ENCODE results near the gene C16orf96.
A peak's percentile ranks its signal among the peaks of the same experiment; 100 is the strongest.

C16orf96 gene

DNA sequence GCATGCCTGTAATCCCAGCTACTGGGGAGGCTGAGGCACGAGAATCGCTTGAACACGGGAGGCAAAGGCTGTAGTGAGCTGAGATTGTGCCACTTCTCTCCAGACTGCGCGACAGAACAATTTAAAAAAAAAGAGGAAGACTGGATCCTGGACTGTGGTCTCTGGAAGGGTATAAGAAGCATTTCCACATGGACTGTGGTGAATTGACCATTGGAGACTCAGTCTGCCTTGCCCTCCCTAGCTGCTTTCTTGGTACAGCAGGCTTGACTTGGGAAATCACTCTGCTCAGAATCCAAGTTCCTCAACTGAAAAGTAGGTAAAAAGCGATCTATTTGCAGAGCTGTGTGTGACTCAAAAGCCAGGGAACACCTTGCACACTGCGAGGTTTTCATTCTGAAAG lies 67.5 kb downstream of the C16orf96 start:
- DNase-seq, result no peak

GRCh38 chr16:4624015-4624826 lies 68.1 kb downstream of the C16orf96 start, which contains the start of gene MGRN1:
MGRN1 (plus strand) TSS chr16:4624826; CDS start chr16:4624961, 135 bp downstream.
- peak; percentile 100 for DNase-seq

- peak; percentile 76 for DNase-seq
These were observed 68.9 kb downstream of the C16orf96 start for GRCh38 chr16:4624827-4625559.

DNA sequence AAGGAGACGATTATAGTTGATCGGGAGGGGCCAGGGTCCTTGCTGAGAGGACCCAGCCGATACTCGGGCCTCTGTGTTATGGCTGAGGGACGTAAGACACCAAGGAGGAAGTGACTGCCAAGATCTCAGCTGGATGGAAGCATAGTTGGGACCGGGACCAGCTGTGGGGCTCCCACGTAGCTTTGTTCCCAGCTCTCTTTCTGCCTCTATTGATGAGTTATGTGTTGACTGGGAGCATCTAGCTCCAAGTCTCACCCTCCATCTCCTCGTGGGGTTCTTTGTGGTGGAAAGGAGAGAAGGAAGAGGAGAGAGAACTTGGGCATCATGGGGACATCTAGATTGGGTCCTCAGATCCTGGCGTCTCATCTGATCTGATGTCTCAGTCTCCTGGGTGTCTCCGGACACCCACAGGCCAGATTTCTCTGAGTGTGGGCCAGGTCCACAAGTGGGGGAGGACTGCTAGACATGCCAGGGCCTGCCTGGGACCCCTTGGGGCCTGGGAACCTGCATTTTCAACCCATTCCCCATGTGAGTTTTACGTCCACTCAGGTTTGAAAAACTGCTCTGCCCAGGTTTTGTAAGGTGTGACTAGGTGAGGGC lies 69.5 kb downstream of the C16orf96 start:
- no peak for DNase-seq

- DNase-seq, result no peak
These were observed 70.3 kb downstream of the C16orf96 start for GRCh38 chr16:4626396-4626795.

- no peak for DNase-seq
These were observed 72.1 kb downstream of the C16orf96 start for GRCh38 chr16:4628283-4628682.

DNA sequence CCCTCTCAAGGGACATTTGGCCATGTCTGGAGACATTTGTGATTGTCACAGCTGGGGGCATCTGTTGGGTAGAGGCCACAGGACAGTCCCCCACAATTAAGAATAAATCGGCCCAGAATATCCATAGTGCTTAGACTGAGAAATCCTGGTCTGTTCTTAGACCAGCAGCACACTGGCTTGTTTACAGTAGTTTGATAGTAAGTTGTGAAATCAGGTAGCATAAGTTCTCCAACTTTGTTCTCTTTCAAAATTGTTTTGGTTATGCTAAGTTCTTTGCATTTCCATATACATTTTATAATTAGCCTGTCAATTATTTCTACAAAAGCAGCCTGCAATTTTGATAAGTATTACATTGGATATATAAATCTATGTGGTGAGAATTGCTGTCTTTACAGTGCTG lies 75.3 kb downstream of the C16orf96 start:
- DNase-seq, result no peak

DNA sequence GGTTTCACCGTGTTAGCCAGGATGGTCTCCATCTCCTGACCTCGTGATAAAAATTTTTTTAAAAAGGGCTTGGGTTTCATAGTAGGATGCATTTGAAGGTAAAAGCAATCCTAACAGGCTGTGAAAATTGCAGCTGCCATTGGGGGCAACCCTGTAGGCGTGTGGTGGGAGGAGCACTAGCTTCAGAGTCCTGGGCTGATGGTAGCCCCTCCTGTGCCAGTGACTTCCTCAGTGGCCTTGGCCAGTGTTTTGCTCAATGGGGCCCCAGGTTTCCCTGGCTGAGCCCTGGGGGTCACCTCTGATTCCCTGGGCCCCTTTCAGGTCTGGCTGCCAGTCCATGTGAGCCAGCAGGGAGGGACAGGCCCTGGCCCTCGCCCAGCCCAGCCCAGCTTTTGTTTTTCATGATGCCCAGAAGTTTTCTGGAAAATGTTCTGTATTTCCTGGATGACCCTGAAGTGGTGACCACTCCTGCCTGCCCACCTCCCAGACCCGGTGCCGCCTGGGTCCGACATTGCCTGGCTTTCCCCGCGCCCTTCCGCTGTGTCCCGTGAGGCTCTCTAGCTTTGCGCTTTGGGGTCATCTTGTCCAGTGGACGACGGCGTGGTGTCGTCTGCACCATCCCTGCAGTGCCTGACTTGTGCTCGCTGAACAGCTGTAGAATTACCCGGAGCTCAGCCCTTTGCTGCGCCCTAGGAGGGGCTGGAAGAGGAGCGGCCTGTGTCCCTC lies 77.9 kb downstream of the C16orf96 start:
- DNase-seq, result no peak

DNA sequence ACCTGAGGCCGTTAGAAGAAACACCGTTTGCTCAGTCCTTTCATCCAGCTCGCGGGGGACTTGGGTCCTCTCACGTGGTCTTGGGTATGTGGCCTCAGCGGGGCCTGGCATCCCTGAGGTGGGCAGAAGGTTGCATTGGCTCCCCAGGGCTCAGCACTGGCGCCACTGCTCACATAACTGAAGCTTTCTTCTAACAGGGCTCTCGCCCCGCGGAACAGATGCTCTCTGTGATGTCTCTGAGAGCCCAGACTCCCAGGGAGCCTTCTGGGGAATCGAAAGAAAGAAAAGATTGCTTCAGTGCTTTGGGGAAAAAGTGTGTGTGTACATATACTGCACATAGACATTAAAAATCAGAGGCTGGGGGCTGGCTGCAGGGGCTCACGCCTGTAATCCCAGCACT lies 78.6 kb downstream of the C16orf96 start:
- no peak for DNase-seq

DNA sequence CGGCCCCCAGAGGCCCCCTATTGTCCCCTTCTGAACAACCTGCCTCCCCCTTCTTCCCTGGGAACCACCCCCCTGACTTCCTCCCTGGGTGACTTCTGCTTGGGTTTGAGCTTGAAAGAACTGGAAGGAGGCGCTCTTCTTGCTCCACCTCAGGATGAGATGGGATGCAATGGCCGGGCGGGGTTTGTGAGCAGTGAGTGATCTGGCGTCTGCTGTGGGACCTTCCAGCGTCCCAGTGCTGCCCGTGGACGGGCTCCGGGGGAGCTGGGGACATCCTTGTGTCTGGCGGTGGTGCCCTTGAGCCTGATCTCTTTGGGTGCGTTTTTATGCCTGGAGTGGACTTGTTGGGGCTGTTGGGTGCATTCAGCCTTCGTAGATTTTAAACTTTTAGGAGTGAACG lies 80.1 kb downstream of the C16orf96 start:
- DNase-seq, result no peak

- DNase-seq, result no peak
These were observed 81.5 kb downstream of the C16orf96 start for GRCh38 chr16:4637501-4638166.

- no peak for DNase-seq
These were observed 83.9 kb downstream of the C16orf96 start for GRCh38 chr16:4639899-4640509.

DNA sequence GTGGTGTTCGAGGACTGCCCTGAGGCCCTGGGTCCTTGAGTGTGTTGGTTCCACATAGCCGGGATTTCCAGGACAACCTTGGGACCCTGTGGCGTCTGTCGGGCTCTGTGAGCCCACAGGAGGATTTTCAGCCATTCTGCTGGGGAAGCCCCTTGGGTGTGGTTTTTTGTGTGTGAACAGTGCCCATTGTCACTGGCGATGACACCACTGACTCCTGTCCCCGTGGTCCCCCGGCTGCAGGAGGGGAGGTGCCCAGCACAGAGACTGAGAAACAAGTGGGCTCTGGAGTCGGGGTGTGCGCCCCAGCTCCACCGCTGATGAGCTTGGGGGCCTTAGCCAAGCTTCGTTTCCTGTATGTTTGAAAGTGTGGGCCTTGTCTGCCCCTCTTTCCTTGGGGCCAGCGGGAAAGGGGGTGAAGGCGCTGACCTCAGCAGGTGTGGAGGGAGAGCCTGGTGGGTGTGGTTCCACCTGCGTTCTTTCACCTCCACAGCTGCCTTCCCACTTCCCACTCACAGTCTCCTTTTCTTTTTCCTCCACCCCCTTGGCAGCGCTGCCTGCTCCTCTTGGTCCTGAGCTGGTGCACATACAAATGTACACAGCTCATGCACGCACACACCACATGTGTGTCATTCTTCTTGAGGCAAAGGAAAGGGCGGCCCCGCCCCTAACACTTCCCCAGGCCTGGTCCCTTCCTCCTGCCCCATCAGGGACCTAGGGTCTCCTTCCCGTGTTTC lies 84.6 kb downstream of the C16orf96 start:
- no peak for DNase-seq

GRCh38 chr16:4641306-4641687 lies 85.2 kb downstream of the C16orf96 start:
- no peak for DNase-seq

DNA sequence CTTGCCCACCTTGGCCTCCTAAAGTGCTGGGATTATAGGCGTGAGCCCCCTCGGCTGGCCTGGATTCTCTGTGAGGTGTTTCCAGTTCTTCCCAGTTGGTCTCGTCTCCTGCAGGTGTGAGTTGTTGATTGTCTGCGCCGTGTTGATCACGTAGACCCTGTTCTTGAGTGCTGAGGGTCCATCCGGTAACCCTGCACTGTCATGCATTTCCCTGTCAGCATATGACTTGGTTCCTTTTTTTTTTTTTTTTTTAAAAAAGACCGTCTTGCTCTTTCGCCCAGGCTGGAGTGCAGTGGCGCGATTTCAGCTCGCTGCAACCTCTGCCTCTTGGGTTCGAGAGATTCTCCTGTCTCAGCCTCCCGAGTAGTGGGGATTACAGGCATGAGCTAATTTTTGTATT lies 85.8 kb downstream of the C16orf96 start:
- no peak for DNase-seq

DNA sequence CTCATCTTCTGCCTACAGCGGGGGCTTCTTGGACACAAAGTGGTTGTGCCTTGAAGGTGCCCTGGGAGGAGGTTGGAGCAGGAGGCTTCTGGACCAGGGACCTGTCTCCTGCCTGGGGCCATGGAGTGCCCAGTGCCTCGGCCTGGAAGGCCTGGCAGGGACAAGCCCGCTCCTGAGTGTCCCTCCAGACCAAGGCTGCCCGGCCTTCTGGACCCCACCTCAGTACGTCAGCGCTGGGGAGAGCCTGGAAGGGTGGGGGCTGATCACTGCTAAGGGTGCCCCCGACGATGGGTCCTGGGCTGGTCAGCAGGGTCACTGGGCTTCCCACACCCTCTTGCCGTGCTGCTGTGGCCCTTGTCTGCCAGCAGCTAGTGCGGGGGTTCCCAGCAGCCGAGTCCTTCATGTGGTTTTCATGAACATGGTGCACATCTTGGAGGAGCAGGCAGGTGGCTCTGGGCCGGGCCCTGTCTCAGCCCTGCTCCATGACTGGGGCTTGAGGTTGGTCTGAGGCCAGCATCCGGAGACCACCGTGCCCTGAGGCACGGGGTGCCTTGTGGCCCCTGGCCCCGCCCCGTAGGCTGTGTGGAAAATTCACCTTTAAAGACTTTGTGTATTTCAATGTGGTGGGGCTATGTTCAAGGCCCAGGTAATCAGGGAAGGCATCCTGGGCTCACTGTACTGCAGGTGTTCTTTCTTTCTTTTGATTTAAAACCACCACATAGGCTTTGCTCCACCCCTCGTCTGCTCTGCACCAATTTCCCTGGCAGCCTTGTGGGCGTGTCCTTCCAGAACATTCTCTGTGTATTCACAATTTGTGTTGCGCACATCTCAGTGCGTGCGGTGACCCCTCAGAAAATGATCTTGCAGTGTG lies 90.9 kb downstream of the C16orf96 start:
- no peak for DNase-seq

DNA sequence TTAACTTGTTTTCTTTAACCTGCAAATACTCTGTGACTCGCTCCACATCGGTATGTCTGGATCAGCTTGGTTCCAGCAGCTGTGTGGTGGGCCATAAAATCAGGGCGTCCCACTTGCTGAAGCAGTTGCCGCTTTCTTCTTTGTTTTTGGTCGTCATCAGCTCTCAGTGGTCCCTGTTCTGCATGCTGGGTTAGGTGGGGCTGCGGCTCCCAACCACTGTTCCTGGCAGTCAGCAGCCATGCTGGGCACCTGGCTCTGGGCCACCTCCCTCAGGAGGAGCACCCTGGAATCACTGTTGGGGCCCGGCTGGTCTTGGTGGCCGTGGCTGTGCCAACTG lies 91.5 kb downstream of the C16orf96 start:
- DNase-seq, result no peak

- no peak for DNase-seq
These were observed 92.8 kb downstream of the C16orf96 start for GRCh38 chr16:4648917-4649316.

- DNase-seq, result no peak
These were observed 93.8 kb downstream of the C16orf96 start for GRCh38 chr16:4649744-4650442.
